ENCODE data around the gene CD9. TPM values are rescaled to one million over a fixed set of nuclear protein-coding genes. Genes with fewer than 3 reads are reported as not detected.
A peak's percentile ranks its signal among the peaks of the same experiment; 100 is the strongest.

CD9 gene
- total and polyA plus RNA-seq, 4 donors = 240 to 425 (median 379) TPM

- DNase-seq = no peak
- TF ChIP-seq CTCF (IDR thresholded peaks at IDR 0.05; ENCODE audit: control extremely low read depth, extremely low read depth) = no peak
- peak; percentile 1 for ATAC-seq (ENCODE audit: insufficient read depth, low FRiP score)
- Histone ChIP-seq H3K36me3 (ENCODE audit: control insufficient read depth in 4 of 4, insufficient read depth in 4 of 4, low read length in 4 of 4) (no peaks in the 10 kb centered on the region), H3K4me1 (ENCODE audit: control insufficient read depth in 5 of 5, insufficient read depth in 5 of 5, low read length in 5 of 5) (peaks cover 0 to 12% (median 6%) of the 10 kb centered on the region in 5 donors), H3K4me3 (no peak overlapping the region), H3K9ac (ENCODE audit: insufficient read depth in 1 of 2, low read length in 2 of 2) (no peak overlapping the region), H3K9me3 (ENCODE audit: control insufficient read depth in 4 of 4, insufficient read depth in 3 of 4, low read length in 3 of 4) (peaks cover 0 to 2% (median 0%) of the 10 kb centered on the region in 4 donors), H3K27ac (ENCODE audit: low read depth in 1 of 2, low read length in 1 of 2) (peak overlapping the region in 1 of 2 donors; percentile 71), H3K27me3 (ENCODE audit: control insufficient read depth in 3 of 3, insufficient read depth in 3 of 3, low read length in 2 of 3) (no peaks in the 10 kb centered on the region)
- 72 to 93% methylated on average over 8 of the region's 8 CpGs for WGBS, 2 donors
These were observed 79.4 kb downstream of the CD9 start for GRCh38 chr12:6279631-6280030.

- no peak for DNase-seq
These were observed 79.9 kb downstream of the CD9 start for GRCh38 chr12:6280053-6280469.

GRCh38 chr12:6280672-6281071 is 80.5 kb downstream of the CD9 start:
- H3K36me3 ChIP-seq (ENCODE audit: control insufficient read depth in 4 of 4, insufficient read depth in 4 of 4, low read length in 4 of 4) = no peaks in the 10 kb centered on the region
- H3K9ac ChIP-seq (ENCODE audit: insufficient read depth in 1 of 2, low read length in 2 of 2) = no peak overlapping the region
- H3K4me3 ChIP-seq = no peak overlapping the region
- ATAC-seq (ENCODE audit: insufficient read depth, low FRiP score) (no peak), DNase-seq (no peak)
- no peaks in the 10 kb centered on the region for H3K27me3 ChIP-seq (ENCODE audit: control insufficient read depth in 3 of 3, insufficient read depth in 3 of 3, low read length in 2 of 3)
- peak overlapping the region in 1 of 2 donors; percentile 71 for H3K27ac ChIP-seq (ENCODE audit: low read depth in 1 of 2, low read length in 1 of 2)
- no peak for TF ChIP-seq CTCF (IDR thresholded peaks at IDR 0.05; ENCODE audit: control extremely low read depth, extremely low read depth)
- WGBS, 2 donors = 94% methylated on average over 11 of the region's 11 CpGs
- peaks cover 0 to 12% (median 5%) of the 10 kb centered on the region in 5 donors for H3K4me1 ChIP-seq (ENCODE audit: control insufficient read depth in 5 of 5, insufficient read depth in 5 of 5, low read length in 5 of 5)
- peaks cover 0 to 2% (median 0%) of the 10 kb centered on the region in 4 donors for H3K9me3 ChIP-seq (ENCODE audit: control insufficient read depth in 4 of 4, insufficient read depth in 3 of 4, low read length in 3 of 4)

More at GRCh38 chr12:6280053-6280469, 79.9 kb downstream of the CD9 start:
- ATAC-seq (ENCODE audit: insufficient read depth, low FRiP score) = peak; percentile 24
- H3K27me3 ChIP-seq (ENCODE audit: control insufficient read depth in 3 of 3, insufficient read depth in 3 of 3, low read length in 2 of 3) = no peaks in the 10 kb centered on the region
- no peak overlapping the region for H3K9ac ChIP-seq (ENCODE audit: insufficient read depth in 1 of 2, low read length in 2 of 2)
- peaks cover 0 to 12% (median 5%) of the 10 kb centered on the region in 5 donors for H3K4me1 ChIP-seq (ENCODE audit: control insufficient read depth in 5 of 5, insufficient read depth in 5 of 5, low read length in 5 of 5)
- peaks cover 0 to 2% (median 0%) of the 10 kb centered on the region in 4 donors for H3K9me3 ChIP-seq (ENCODE audit: control insufficient read depth in 4 of 4, insufficient read depth in 3 of 4, low read length in 3 of 4)
- no peak overlapping the region for H3K4me3 ChIP-seq
- peak overlapping the region in 1 of 2 donors; percentile 71 for H3K27ac ChIP-seq (ENCODE audit: low read depth in 1 of 2, low read length in 1 of 2)
- 52 to 76% methylated on average over 2 of the region's 2 CpGs for WGBS, 2 donors
- TF ChIP-seq CTCF (IDR thresholded peaks at IDR 0.05; ENCODE audit: control extremely low read depth, extremely low read depth) = no peak
- no peaks in the 10 kb centered on the region for H3K36me3 ChIP-seq (ENCODE audit: control insufficient read depth in 4 of 4, insufficient read depth in 4 of 4, low read length in 4 of 4)

All from lung (tissue), 12 donors.